Parathyroid adenoma (tissue), 2 donors: ENCODE results near the gene RYR3.

Experiments
- H2AFZ ChIP-seq: fragments of 300-600 bp; sonication (generic); one replicate; pipeline ENCODE4 v1.7.0; 2017; ENCODE audit warnings: antibody characterized with exemption, mild to moderate bottlenecking
- H3K27ac ChIP-seq: fragments of 300-600 bp; sonication (generic); one replicate; pipeline ENCODE4 v1.7.0; 2017
- H3K27me3 ChIP-seq: fragments of 300-600 bp; sonication (generic); one replicate; pipeline ENCODE4 v1.7.0; 2017; ENCODE audit warnings: low read length; ENCODE audit not compliant: control insufficient read depth, insufficient read depth
- H3K36me3 ChIP-seq: fragments of 300-600 bp; sonication (generic); one replicate; pipeline ENCODE4 v1.7.0; 2017; ENCODE audit warnings: low read length; ENCODE audit not compliant: control insufficient read depth, insufficient read depth
- H3K4me1 ChIP-seq: fragments of 300-600 bp; sonication (generic); one replicate; pipeline ENCODE4 v1.7.0; 2017; ENCODE audit warnings: control low read depth
- H3K4me2 ChIP-seq: fragments of 300-600 bp; sonication (generic); one replicate; pipeline ENCODE4 v1.7.0; 2017; ENCODE audit warnings: low read length
- H3K4me3 ChIP-seq: fragments of 300-600 bp; sonication (generic); one replicate; pipeline ENCODE4 v1.7.0; 2017; ENCODE audit warnings: low read depth, low read length
- H3K79me2 ChIP-seq: fragments of 300-600 bp; sonication (generic); one replicate; pipeline ENCODE4 v1.7.0; 2017; ENCODE audit warnings: control low read depth
- H3K9ac ChIP-seq: fragments of 300-600 bp; sonication (generic); one replicate; pipeline ENCODE4 v1.7.0; 2017; ENCODE audit warnings: mild to moderate bottlenecking
- H3K9me3 ChIP-seq: fragments of 300-600 bp; sonication (generic); one replicate; pipeline ENCODE4 v1.7.0; 2017; ENCODE audit warnings: low read length; ENCODE audit not compliant: control insufficient read depth
- TF ChIP-seq, protein P1 (sequence below): fragments of 300-600 bp; sonication (generic); IDR thresholded peaks from one replicate; pipeline ENCODE4 v1.7.0; 2017; ENCODE audit warnings: antibody characterized with exemption, mild to moderate bottlenecking
- donor health status: primary hyperparathyroidism.

Gene RYR3

DNA sequence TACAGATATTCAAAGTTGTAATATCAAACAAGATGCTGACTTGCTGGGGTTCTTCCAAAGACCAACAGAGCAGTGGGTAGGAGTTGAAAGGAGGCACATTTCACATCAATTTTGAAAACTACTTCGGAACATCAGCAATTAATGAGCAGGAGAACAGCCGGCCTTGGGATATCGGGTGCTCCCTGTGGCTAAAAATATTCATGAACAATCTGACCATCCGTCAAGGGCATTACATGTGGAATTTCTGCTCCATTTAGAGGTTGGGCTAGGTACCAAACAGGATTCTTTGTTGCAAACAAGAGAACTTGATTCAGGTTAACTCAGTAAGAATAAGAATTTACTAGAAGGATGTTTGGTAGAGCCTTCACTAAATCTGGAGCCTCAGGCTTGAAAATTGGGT, 223.9 kb downstream of the RYR3 start:
- Histone ChIP-seq H3K79me2 (no peaks in the 10 kb centered on the region), H3K9ac (no peak overlapping the region), H3K36me3 (no peaks in the 10 kb centered on the region), H3K9me3 (no peaks in the 10 kb centered on the region), H2AFZ (no peak overlapping the region), H3K4me2 (no peak overlapping the region), H3K27me3 (no peaks in the 10 kb centered on the region), H3K4me1 (no peaks in the 10 kb centered on the region), H3K27ac (no peak overlapping the region), H3K4me3 (no peak overlapping the region)
- TF ChIP-seq, protein P1, sequence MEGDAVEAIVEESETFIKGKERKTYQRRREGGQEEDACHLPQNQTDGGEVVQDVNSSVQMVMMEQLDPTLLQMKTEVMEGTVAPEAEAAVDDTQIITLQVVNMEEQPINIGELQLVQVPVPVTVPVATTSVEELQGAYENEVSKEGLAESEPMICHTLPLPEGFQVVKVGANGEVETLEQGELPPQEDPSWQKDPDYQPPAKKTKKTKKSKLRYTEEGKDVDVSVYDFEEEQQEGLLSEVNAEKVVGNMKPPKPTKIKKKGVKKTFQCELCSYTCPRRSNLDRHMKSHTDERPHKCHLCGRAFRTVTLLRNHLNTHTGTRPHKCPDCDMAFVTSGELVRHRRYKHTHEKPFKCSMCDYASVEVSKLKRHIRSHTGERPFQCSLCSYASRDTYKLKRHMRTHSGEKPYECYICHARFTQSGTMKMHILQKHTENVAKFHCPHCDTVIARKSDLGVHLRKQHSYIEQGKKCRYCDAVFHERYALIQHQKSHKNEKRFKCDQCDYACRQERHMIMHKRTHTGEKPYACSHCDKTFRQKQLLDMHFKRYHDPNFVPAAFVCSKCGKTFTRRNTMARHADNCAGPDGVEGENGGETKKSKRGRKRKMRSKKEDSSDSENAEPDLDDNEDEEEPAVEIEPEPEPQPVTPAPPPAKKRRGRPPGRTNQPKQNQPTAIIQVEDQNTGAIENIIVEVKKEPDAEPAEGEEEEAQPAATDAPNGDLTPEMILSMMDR, result no peak

DNA sequence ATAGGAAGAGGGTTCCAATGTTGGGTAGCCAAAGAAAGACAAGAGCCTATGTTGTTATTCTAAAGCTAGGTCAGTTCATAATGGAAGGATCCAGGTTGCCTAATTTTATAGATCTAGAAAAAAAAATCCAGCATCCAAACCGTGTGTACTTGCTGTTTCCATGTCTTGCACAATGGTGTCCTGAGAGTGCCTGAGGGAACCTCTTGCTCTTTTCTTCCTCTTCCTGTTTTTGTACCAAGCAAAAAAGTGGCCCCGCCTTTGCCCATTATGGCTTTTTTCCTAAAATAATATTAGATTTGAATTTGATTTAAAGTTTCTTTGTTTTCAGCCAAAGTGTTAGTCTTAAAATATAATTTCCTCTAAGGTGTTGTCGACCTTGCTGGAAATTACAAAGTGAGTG, 224.4 kb downstream of the RYR3 start:
- H2AFZ ChIP-seq, result no peak overlapping the region
- H3K79me2 ChIP-seq, result no peaks in the 10 kb centered on the region
- TF ChIP-seq, protein P1, result no peak
- H3K9me3 ChIP-seq, result no peaks in the 10 kb centered on the region
- H3K27me3 ChIP-seq, result no peaks in the 10 kb centered on the region
- no peak overlapping the region for H3K4me2 ChIP-seq
- H3K9ac ChIP-seq, result no peak overlapping the region
- no peak overlapping the region for H3K27ac ChIP-seq
- H3K4me1 ChIP-seq, result no peaks in the 10 kb centered on the region
- H3K4me3 ChIP-seq, result no peak overlapping the region
- no peaks in the 10 kb centered on the region for H3K36me3 ChIP-seq

DNA sequence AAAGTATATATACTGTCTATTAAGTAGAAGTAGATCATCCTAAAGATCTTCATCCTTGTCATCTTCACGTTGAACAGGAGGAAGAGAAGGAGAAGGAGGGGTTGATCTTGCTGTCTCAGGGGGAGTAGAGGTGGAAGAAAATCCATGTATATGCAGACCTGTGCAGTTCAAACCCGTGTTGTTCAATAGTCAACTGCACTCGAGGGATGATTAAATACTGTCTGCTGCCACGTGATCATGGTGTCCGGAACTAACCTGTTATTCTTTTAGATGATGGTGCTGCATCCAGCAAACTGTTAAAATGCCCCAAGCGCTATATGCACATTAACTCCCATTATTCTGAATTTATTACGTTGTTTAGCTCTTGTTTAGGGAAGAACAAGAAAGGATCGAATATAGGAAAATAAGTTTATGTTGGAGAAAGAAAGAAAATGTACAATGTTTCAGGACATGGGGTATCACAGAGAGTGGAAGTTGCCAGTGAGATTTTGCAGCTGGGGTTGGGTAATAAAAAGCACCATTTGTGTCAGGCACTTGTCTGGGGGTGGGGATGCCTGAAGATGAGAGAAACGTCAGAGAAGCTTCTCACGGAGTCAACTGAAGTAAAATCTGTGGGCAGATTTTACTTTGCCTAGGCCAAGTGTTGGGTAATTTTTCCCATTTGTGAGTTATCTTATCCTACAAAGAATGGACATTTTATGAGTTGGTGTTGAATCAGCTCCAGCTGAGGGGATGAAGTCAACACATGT, 229.2 kb downstream of the RYR3 start:
- H3K9ac ChIP-seq, result no peak overlapping the region
- no peaks in the 10 kb centered on the region for H3K27me3 ChIP-seq
- no peak overlapping the region for H3K4me2 ChIP-seq
- H3K9me3 ChIP-seq, result no peaks in the 10 kb centered on the region
- no peak overlapping the region for H3K4me3 ChIP-seq
- TF ChIP-seq, protein P1, result no peak
- H3K79me2 ChIP-seq, result no peaks in the 10 kb centered on the region
- H3K4me1 ChIP-seq, result no peaks in the 10 kb centered on the region
- no peak overlapping the region for H2AFZ ChIP-seq
- no peaks in the 10 kb centered on the region for H3K36me3 ChIP-seq
- H3K27ac ChIP-seq, result no peak overlapping the region

DNA sequence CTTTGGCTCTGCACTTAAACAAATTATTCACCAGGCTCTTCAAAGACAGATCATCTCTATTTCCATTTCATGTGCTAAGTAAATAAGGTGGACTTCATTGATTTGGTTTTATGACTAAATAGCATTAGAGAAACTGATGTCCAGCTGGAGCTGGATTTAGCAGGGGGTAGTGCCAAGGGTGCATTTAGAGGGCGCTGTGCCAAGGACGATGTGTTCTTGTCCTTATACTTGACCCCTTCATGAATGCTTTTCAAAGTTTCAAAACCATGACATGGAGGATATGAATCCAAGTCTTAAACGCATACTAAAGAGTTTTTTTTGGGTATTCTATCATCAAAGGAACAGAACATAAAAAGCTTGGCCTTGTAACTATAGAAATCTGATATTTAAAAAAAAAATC, 233.2 kb downstream of the RYR3 start:
- Histone ChIP-seq H3K9me3 (no peaks in the 10 kb centered on the region), H3K4me3 (no peak overlapping the region), H3K27ac (no peak overlapping the region), H3K27me3 (no peaks in the 10 kb centered on the region), H3K4me2 (no peak overlapping the region), H3K4me1 (no peaks in the 10 kb centered on the region), H3K9ac (no peak overlapping the region), H2AFZ (no peak overlapping the region), H3K36me3 (no peaks in the 10 kb centered on the region), H3K79me2 (no peaks in the 10 kb centered on the region)
- TF ChIP-seq, protein P1, result no peak

DNA sequence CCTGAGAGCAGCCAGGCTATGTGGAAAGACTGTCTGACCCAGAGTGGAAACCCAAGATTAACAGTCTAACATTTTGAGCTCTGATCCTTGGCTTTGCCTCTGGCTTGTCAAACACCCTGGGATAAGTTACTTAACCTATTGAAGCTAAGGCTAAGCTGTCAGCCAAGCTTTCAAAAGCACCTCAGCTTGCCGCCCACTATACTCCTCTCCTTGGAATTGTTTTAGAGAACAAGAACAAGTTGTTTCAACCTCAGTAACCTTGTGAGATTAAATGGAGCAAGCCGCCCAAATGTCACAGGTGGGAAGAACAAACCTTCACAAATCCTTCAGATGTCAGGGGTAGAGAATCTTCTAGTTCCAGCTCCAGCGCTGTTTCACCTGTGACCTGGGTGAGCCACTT, 235.1 kb downstream of the RYR3 start:
- Histone ChIP-seq H3K27ac (no peak overlapping the region), H3K27me3 (no peaks in the 10 kb centered on the region), H3K4me1 (no peaks in the 10 kb centered on the region), H2AFZ (no peak overlapping the region), H3K79me2 (no peaks in the 10 kb centered on the region), H3K36me3 (no peaks in the 10 kb centered on the region), H3K4me3 (no peak overlapping the region), H3K9me3 (no peaks in the 10 kb centered on the region), H3K4me2 (no peak overlapping the region), H3K9ac (no peak overlapping the region)
- TF ChIP-seq, protein P1, result no peak
